ENCODE measurements around the gene KLF15. TPM values are rescaled to one million over a fixed set of nuclear protein-coding genes. Genes with fewer than 3 reads are reported as not detected.

Gene KLF15
- polyA plus RNA-seq, 2 of the 4 experiments (the other 2 are of a cell fraction): not detected

GRCh38 chr3:126398423-126399350 is 41.5 kb upstream of the KLF15 start:
- no peak overlapping the region for H3K27ac ChIP-seq
- no peaks in the 10 kb centered on the region for H3K4me1 ChIP-seq
- TF ChIP-seq RFX5 (IDR thresholded peaks at IDR 0.05) (no peak), ATOH8 (CRISPR knock-in tag; IDR thresholded peaks at IDR 0.05; ENCODE audit: low read depth) (no peak), ZSCAN20 (CRISPR knock-in tag; IDR thresholded peaks at IDR 0.05) (no peak), ZC3H11A (IDR thresholded peaks at IDR 0.05) (no peak), GATA3 (IDR thresholded peaks at IDR 0.05; ENCODE audit: borderline replicate concordance) (no peak), EP300 (IDR thresholded peaks at IDR 0.05) (no peak), ESRRA (IDR thresholded peaks at IDR 0.05; ENCODE audit: borderline replicate concordance, low read length) (no peak)
- ChIA-PET POLR2A (no interaction called here), CTCF (interaction anchor here (1.8 to 3.6 kb wide), 2 partner anchors 9 to 265 kb away, joined by 5 to 16 read pairs; no protein-coding TSS in a partner anchor)
- ATAC-seq (no peak), DNase-seq (ENCODE audit: low read depth in 1 of 2, low spot score in 1 of 2) (no peak), FAIRE-seq (no peak)
- no peak overlapping the region for H3K4me3 ChIP-seq
- H3K9me3 ChIP-seq: no peaks in the 10 kb centered on the region
- no peak overlapping the region for H3K4me2 ChIP-seq
- WGBS (ENCODE audit: missing lambda C conversion rate): 81% methylated on average over 13 of the region's 14 CpGs

GRCh38 chr3:126397610-126398422 is 40.6 kb upstream of the KLF15 start:
- FAIRE-seq (no peak), DNase-seq (ENCODE audit: low read depth in 1 of 2, low spot score in 1 of 2) (no peak), ATAC-seq (no peak)
- TF ChIP-seq ZFP36 (IDR thresholded peaks at IDR 0.05; ENCODE audit: borderline replicate concordance, partially characterized antibody) (no peak), SMC3 (IDR thresholded peaks at IDR 0.05) (no peak), CBX8 (IDR thresholded peaks at IDR 0.05) (no peak), KDM5A (IDR thresholded peaks at IDR 0.05) (no peak), RCOR1 (IDR thresholded peaks at IDR 0.05; ENCODE audit: low read depth, low read length) (no peak), NPAS2 (CRISPR knock-in tag; IDR thresholded peaks at IDR 0.05; ENCODE audit: borderline replicate concordance) (no peak), FOSB (CRISPR knock-in tag; IDR thresholded peaks at IDR 0.05) (no peak), RFX5 (IDR thresholded peaks at IDR 0.05) (no peak), EHF (CRISPR knock-in tag; IDR thresholded peaks at IDR 0.05) (no peak), TFCP2L1 (CRISPR knock-in tag; IDR thresholded peaks at IDR 0.05) (no peak), EP300 (IDR thresholded peaks at IDR 0.05) (no peak), ATOH8 (CRISPR knock-in tag; IDR thresholded peaks at IDR 0.05; ENCODE audit: low read depth) (no peak), ELK1 (IDR thresholded peaks at IDR 0.05; ENCODE audit: low read depth, low read length) (no peak), E2F6 (IDR thresholded peaks at IDR 0.05; ENCODE audit: borderline replicate concordance, low read depth) (no peak), ESRRA (IDR thresholded peaks at IDR 0.05; ENCODE audit: borderline replicate concordance, low read length) (no peak), BCL3 (IDR thresholded peaks at IDR 0.05) (no peak), HES2 (IDR thresholded peaks at IDR 0.05) (no peak), MAX (IDR thresholded peaks at IDR 0.05) (no peak)
- ChIA-PET CTCF (interaction anchor here (3.6 to 11.1 kb wide), 2 partner anchors 8 to 265 kb away, joined by 16 to 110 read pairs; no protein-coding TSS in a partner anchor), POLR2A (no interaction called here)
- no peak overlapping the region for H3K27ac ChIP-seq
- no peaks in the 10 kb centered on the region for H3K9me3 ChIP-seq
- WGBS (ENCODE audit: missing lambda C conversion rate): 69% methylated on average over 3 of the region's 13 CpGs
- H3K4me1 ChIP-seq: no peaks in the 10 kb centered on the region
- H3K4me2 ChIP-seq: no peak overlapping the region
- no peak overlapping the region for H3K4me3 ChIP-seq
